Right forelimb (tissue), 1 donor: ENCODE data around the gene B3GNT4.
A peak's percentile ranks its signal among the peaks of the same experiment; 100 is the strongest.
"Not testable (repeated sequence)": the region's sequence is repeated elsewhere in the genome, so short reads cannot be mapped to it uniquely, and the experiment has no call there.

ENCODE experiments used
- DNase-seq: peaks from one replicate; pipeline ENCODE4 v3.0.0-alpha.2; 2018

The B3GNT4 gene

DNA sequence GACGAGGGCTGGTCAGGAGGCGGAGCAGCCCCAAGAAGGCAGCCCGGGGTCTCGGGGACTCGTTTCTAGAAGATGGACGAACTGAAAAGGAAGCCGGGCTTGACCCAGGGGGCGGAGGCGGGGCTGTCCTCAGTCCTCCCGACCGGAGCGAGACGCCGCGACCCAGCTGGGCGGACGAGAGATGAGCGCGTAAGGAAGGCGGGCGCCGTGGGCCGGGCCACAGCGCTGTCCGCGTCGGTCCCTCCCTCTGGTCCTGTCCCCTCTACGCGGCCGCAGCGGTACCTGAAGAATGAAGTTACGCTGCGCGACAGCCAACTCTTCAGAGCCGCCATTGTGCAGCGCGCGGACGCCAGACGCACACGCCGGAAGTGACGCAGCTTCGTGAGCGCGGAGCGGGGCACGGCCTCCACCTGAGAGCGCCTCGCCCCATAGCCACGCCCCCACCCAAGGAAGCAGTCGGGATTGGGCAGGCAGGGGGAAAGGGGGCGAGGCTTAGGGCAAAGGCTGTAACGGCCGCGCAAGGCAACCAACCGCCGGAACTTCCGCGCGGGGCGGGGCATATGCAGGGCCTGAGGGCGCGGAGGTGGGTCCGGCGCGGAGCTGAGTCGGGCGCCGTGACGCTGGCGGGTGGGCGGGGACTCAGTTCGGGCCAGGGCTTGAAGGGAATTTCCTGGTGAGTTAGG, 22.3 kb downstream of the B3GNT4 start, which contains the start of gene DIABLO:
TSS of gene DIABLO (minus strand) at position 370 of the 683 bp plus-strand sequence. CDS start at position 332, 38 bp downstream.
- DNase-seq = peak; percentile 100

DNA sequence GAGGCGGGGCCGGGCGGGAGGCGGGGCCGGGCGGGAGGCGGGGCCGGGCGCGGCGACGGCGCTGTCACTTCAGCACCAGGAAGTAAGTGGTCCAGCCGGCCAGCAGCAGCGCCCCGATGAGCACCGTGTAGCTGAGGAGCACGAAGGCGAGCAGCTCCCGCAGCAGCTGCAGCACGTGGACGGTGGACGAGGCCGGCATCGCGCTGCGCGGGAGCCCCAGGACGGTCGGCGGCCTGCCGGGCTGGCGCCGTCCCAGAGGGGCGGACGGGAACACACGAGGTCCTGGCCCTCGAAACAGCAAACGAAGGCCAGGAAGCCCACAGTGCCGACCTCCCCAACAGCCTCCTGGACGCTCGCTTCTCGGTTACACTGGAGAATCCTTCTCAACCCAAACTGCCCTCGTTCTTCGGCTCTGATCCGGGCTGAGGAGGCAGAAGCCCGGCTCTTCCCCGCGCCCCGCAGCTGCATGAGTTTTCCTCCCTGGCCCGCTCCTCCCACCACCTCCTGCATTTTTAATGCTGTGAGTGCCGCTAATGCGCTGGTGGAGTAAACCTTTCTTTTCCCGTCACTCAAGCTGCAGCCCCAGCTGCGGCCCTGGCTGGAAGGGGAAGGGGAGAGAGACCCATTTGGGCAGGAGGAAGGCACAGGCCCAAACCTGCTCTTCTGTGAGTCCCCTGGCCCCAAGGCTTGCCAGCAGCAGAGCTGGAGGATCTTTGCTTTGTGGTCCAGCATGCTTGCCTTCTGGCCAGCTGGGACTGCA, 23.0 kb downstream of the B3GNT4 start:
- no peak for DNase-seq

DNA sequence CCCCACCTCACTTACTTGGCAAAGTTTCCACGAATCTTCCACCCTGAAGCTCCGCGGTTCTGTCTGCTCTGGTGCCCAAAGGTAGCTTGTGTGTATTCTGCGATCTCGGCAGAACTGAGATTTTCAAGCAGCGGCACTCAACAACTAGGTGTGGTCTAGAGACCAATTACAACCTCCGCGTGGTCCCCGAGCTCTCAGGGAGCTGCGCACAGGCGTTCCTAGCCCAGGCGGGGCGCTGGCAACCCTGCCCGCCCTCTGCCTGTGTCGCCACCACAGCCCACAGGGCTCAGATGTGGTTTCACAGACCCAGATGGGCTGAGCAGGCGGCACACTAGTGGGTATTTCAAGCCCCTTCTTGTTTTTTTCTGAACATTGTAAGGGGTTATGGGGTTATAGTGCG, 23.8 kb downstream of the B3GNT4 start:
- no peak for DNase-seq

DNA sequence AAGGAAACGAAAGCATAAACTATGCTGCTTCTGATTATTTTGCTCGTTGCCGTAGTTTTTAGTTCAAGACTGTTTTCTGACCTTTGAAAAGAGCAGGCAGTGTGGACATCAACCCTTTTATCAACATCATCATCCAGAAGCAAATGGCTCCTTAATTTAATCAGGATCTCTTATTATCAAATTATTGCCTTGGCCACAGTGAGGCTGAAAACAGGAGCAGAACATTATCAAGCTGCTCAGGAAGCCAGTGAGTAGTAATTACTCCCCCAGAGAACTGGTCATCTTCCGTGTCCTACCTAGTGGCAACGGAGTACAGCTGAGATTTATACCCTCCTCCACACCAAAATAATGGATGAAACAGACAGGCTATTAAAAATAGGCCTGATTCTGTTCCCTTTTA, 24.6 kb downstream of the B3GNT4 start:
- DNase-seq = no peak

DNA sequence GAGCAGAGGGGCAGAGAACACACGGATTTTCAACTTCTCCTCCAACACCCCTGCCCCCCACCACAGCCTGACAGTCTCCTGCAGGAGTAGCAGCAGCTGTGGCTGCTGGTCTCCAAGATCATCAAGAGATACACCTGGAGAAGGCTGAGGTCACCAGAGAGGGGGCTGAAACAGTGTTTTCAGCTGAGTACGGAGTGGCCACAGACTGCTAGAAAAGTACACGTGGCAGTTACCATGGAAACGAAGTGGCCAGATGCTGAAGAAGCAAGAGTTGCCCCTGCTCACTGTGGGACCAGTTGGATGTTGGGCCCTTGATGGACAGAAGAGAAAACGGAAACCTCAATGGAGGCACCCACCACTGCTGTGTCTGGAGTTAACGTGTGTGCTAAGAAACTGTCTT, 27.3 kb downstream of the B3GNT4 start:
- DNase-seq = no peak

DNA sequence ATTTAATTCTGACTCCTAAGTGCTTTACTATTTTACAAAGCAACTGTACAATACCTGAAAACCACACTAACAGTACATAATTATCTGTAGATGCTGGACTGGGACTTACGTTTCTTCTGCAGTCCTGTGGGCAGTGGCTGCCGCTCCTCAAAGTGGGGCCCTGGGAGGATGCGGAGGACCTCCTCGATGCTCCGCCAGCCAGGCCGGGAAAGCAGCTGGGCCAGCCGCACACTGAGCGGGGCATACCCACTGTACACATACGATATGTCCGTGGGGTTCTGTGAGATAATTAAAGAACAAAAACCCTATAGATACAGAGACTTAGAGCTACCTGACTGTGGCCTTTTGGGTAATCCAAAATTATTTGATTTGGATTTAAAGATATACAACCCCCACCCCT, 29.2 kb downstream of the B3GNT4 start:
- DNase-seq = no peak

DNA sequence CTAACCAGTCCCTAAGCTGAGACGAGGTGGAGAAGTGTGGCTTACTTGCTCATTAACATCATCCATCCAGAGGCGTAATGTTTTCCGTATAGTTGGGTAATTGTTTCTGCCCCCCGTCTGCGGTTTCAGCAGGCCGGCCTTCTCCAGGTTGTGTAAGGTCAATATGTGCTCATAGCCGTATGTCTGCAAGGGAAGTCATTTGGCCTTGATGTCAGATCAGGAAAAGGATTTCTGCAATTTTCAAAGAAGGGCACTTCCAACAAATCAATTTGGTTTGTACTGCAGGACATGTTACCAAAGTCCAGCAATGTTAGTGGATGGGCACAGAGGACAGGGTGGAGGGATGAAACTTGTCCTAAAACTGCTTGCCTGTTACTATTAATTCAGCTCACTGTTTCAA, 32.2 kb downstream of the B3GNT4 start:
- no peak for DNase-seq

DNA sequence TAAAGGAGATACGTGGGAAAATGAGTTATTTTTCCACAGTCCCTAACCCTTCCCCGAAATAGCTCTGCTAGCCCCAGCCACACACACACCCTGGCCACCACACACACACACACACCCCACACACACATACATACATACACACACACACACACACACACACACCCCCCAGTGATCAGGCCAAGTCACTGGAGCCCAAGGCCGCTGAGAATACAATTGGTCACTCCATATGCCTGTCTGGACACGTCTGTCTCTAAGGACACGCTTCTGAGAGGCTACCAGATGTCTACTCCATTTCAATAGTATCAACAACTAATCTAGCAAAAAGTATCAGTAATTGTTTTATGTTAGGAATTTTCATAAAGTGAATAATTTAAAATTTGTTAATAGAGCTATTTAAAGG, 35.4 kb downstream of the B3GNT4 start:
- DNase-seq = no peak

DNA sequence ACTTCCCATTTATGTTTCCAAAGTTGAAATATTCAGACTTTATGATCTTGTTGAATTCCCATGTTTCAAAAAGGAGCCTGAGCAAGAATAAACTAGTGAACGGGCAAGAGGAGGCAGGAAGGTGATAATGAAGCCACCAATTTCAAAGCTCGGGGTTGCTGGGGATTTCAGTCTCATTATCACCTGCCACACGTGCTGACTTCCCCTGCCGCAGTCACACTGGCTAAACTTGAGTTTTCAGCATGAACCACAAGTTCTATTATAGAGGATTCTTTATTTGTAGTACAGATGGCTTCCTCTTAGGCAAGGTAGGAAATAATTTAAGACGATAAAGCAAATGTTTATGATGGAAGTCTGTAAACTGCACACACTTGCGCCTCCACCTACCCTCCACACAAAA, 40.5 kb downstream of the B3GNT4 start:
- no peak for DNase-seq

DNA sequence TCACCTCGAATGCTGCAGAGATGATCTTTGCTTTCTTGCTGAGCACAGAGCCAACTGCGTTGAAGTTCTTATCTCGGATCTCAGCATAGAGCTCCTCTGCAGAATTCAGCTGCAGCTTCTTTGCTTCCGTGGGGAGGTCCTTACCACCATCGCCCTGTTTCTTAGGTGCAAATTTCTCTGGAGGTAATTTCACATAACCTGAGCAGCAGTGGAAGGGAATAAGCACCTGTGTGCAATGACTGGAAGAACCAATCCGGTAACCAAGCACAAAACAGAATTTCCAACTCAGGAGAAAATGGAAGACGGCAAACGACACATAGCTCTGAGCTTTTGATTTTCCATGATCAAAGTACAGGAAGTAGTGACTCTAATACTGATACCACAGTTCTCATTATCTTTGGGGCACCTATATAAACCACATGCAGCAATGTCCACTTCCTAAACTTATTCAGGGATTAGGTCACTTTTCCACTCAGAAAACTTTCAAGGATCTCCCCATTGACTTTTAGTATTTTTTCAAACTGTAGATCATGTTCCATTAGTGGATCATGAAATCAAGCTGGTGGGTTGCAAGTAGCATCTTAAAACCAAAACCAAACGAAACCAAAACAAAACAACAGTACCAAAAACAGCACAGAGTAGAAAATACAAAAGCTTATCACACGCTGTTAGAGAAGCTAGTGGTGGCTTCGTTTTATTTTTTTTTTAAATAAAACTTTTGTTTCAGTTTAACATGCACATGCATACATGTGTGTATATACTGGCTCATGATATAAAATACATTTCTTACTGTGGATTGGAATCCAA, 41.3 kb downstream of the B3GNT4 start:
- DNase-seq = no peak

DNA sequence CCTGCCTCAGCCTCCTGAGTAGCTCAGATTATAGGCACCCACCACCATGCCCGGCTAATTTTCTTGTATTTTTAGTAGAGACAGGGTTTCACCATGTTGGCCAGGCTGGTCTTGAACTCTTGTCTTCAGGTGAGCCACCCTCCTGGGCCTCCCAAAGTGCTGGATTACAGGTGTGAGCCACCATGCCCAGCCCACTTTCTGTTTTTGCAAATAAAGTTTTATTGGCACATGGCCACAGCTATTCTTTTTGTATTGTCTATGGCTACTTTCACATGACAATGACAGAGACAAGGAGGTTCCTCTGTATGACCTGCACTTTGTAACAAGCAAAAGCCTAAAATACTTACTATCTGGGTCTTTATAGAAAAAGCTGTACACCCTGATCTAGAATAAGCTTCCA, 42.0 kb downstream of the B3GNT4 start:
- DNase-seq = no peak

DNA sequence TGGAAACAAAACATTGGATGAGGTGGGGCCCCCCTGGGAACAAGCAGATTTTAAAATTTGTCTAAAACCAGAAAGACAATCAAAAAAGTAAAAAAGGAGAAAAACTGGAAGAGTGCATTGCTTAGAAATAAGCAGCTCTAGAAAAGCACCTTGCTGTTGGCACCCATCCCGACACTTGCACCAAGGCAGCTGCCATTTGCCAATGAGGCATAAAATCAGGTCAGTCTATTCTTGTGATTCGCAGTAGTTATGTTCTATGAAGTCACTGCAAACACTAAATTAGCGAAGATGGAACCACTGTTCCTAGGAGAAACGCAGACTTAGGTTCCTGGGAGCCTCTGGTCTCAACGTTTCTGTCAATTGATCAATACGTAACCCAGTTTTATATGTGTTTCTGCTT, 46.5 kb downstream of the B3GNT4 start:
- no peak for DNase-seq

DNA sequence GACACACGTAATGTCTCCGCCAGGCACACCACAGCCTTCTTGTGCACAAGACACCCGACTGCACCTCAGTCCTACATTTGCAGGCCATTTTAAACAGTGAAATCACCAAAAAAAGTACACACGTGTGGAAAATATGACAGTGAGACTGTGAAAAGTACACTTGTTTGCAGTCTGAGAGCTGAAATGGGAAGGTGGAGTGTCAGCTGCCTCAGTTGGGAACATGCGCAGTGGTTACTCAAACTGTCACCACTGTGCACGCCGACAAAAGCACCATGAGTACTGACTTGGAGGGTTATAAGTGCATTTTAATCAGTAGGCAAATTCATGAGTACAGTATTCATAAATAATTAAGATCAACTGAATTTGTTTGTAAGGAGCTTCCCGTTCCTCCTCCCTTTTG, 47.0 kb downstream of the B3GNT4 start:
- no peak for DNase-seq

DNA sequence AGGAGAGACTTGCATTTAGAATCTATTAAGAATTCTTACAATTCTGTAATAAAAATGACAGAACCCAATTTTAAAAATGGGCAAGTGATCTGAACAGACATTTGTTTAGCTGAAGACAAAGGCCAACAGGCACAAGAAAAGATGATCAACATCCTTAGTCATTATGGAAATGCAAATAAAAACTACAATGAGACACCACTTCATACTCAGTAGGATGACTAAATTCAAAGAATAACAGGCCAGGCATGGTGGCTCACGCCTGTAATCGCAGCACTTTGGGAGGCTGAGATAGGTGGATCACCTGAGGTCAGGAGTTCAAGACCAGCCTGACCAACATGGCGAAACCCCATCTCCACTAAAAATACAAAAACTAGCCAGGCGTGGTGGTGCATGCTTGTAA, 55.0 kb downstream of the B3GNT4 start:
- not testable (repeated sequence) for DNase-seq
